Fibroblast of lung (primary cell): Measurements from ENCODE around the gene MTCH1. TPM values are rescaled to one million over a fixed set of nuclear protein-coding genes. Genes with fewer than 3 reads are reported as not detected.

Experiments
- DNase-seq, 2 donors: peaks; one replicate each; pipeline versions ENCODE4 v3.0.0 to v3.0.0-alpha.2; 2010; ENCODE audit warnings: low read depth in 2 of 2
- H2AFZ ChIP-seq: 2 replicates; pipeline ENCODE4 v1.5.1; 2012; ENCODE audit warnings: low read length, control low read depth, inconsistent platforms
- H3K27ac ChIP-seq: 2 replicates; pipeline ENCODE4 v1.5.1; 2011; ENCODE audit warnings: low read length, control low read depth; ENCODE audit not compliant: insufficient read depth
- H3K27me3 ChIP-seq: 2 replicates; pipeline ENCODE4 v1.5.1; 2011; ENCODE audit warnings: mild to moderate bottlenecking, low read length; ENCODE audit not compliant: control insufficient read depth, insufficient read depth
- H3K36me3 ChIP-seq: 2 replicates; pipeline ENCODE4 v1.5.1; 2011; ENCODE audit warnings: low read length; ENCODE audit not compliant: control insufficient read depth, insufficient read depth
- H3K4me1 ChIP-seq: 2 replicates; pipeline ENCODE4 v1.5.1; 2011; ENCODE audit warnings: low read length; ENCODE audit not compliant: control insufficient read depth, insufficient read depth; ENCODE audit errors: extremely low read depth
- H3K4me2 ChIP-seq: 2 replicates; pipeline ENCODE4 v1.5.1; 2011; ENCODE audit warnings: low read length, control low read depth; ENCODE audit not compliant: insufficient read depth; ENCODE audit errors: extremely low read depth
- H3K4me3 ChIP-seq, 4 experiments: fragments of 200-600 bp in 1 of 4; sonication (generic) in 1 of 4; replicated peaks in 1 of 4; 2 replicates each; pipeline ENCODE4 v1.5.1; 2011 to 2016; ENCODE audit warnings: low read length in 4 of 4, low read depth in 3 of 4, mild to moderate bottlenecking in 3 of 4, control low read depth in 2 of 4, inconsistent platforms in 1 of 4, mixed read lengths in 1 of 4; ENCODE audit not compliant: insufficient read depth in 1 of 4; ENCODE audit errors: control extremely low read depth in 1 of 4
- H3K79me2 ChIP-seq: 2 replicates; pipeline ENCODE4 v1.5.1; 2012; ENCODE audit warnings: mild to moderate bottlenecking, low read length, inconsistent platforms; ENCODE audit not compliant: control insufficient read depth, insufficient read depth
- H3K9ac ChIP-seq: 2 replicates; pipeline ENCODE4 v1.5.1; 2011; ENCODE audit warnings: mild to moderate bottlenecking, low read length, control low read depth; ENCODE audit not compliant: insufficient read depth
- H3K9me3 ChIP-seq: 2 replicates; pipeline ENCODE4 v1.5.1; 2012; ENCODE audit warnings: low read depth, low read length; ENCODE audit not compliant: control insufficient read depth, insufficient read depth
- H4K20me1 ChIP-seq: 2 replicates; pipeline ENCODE4 v1.5.1; 2011; ENCODE audit warnings: low read length; ENCODE audit not compliant: control insufficient read depth, insufficient read depth; ENCODE audit errors: extremely low read depth
- EZH2 ChIP-seq: IDR thresholded peaks from 2 replicates; pipeline ENCODE4 v1.5.1; 2012; ENCODE audit warnings: low read length, control low read depth, mild to moderate bottlenecking; ENCODE audit errors: missing control alignments
- polyA plus RNA-seq, 2 donors: library from polyadenylated mRNA; depleted of rRNA in 1 of 2; stranded (reverse) in 1 of 2; unstranded in 1 of 2; fragments of >200 nt; gene quantifications; 2 replicates each; pipeline ENCODE4 v1.2.1, GENCODE V29; 2011 to 2012; ENCODE audit warnings: missing spikeins in 1 of 2
- total RNA-seq: library from RNA; depleted of rRNA; stranded (reverse); fragments of >200 nt; gene quantifications from 2 replicates; pipeline ENCODE4 v1.2.1, GENCODE V29; 2014
- TF ChIP-seq, protein P1 (sequence below), 2 donors: IDR thresholded peaks in 1 of 2; conservative IDR thresholded peaks in 1 of 2; 1 replicate in 1 of 2; 2 replicates in 1 of 2; pipeline ENCODE4 v1.5.1; 2011 to 2012; ENCODE audit warnings: low read length in 2 of 2, control low read depth in 1 of 2, inconsistent platforms in 1 of 2, low read depth in 1 of 2, mild to moderate bottlenecking in 1 of 2

Gene MTCH1
- total and polyA plus RNA-seq, 2 donors (not counting 1 experiment from before 2014, with no cell fraction given): 131 to 222 TPM

DNA sequence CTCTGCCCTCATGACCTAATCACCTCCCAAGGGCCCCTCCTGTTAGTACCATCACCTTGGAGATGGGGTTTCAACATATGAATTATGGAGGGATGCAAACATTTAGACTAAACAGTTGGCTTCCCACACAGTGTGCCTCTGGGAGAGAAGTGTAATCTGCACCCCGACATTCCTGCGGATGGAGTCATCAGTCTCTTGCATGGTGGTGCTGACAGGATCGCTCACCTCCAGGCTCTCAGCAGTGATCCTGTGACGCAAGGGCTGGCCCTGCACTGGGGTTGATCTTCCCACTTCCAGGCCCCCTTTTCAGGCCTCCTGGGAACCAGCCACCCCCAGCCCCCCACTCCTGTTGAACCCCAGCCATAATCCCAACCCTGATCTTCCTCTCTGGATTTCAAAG, 47.5 kb downstream of the MTCH1 start:
- Histone ChIP-seq H3K27ac (no peak overlapping the region), H4K20me1 (no peaks in the 10 kb centered on the region), H3K27me3 (no peaks in the 10 kb centered on the region), H3K4me1 (peaks cover 3% of the 10 kb centered on the region), H3K79me2 (no peaks in the 10 kb centered on the region), H2AFZ (no peak overlapping the region), H3K9me3 (no peaks in the 10 kb centered on the region), H3K4me3 (no peak overlapping the region), H3K4me2 (no peak overlapping the region), H3K9ac (no peak overlapping the region), H3K36me3 (no peaks in the 10 kb centered on the region)
- peak; percentile 64 to 79 for DNase-seq
- TF ChIP-seq EZH2: no peak
- TF ChIP-seq, protein P1, sequence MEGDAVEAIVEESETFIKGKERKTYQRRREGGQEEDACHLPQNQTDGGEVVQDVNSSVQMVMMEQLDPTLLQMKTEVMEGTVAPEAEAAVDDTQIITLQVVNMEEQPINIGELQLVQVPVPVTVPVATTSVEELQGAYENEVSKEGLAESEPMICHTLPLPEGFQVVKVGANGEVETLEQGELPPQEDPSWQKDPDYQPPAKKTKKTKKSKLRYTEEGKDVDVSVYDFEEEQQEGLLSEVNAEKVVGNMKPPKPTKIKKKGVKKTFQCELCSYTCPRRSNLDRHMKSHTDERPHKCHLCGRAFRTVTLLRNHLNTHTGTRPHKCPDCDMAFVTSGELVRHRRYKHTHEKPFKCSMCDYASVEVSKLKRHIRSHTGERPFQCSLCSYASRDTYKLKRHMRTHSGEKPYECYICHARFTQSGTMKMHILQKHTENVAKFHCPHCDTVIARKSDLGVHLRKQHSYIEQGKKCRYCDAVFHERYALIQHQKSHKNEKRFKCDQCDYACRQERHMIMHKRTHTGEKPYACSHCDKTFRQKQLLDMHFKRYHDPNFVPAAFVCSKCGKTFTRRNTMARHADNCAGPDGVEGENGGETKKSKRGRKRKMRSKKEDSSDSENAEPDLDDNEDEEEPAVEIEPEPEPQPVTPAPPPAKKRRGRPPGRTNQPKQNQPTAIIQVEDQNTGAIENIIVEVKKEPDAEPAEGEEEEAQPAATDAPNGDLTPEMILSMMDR (conservative IDR thresholded peaks at IDR 0.05 in 1 of 2, IDR thresholded peaks at IDR 0.05 in 1 of 2; ENCODE audit: low read depth in 1 of 2, low read length in 2 of 2): no peak

DNA sequence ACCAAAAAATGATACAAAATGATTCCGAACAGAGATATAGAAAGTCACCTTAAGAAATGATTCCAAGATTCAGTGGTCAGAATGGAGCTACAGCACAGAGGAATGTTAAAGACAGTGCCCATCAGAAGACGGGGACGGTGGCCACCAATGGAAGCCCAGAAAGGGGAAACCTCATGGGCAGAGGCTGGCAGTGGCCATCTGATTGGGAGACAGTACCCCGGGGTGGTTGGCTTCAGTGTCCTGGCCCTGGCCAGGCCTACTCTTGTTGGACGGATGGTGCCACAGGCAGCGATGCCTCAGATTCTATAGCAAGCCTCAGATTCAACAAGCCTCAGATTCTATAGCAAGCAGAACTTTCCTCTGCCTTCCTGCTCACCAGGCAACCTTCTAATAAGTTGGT, 48.1 kb downstream of the MTCH1 start:
- Histone ChIP-seq H3K4me2 (no peak overlapping the region), H3K36me3 (no peaks in the 10 kb centered on the region), H2AFZ (no peak overlapping the region), H3K9me3 (no peaks in the 10 kb centered on the region), H3K27me3 (no peaks in the 10 kb centered on the region), H4K20me1 (no peaks in the 10 kb centered on the region), H3K4me1 (peaks cover 3% of the 10 kb centered on the region), H3K27ac (no peak overlapping the region), H3K79me2 (no peaks in the 10 kb centered on the region), H3K4me3 (no peak overlapping the region), H3K9ac (no peak overlapping the region)
- no peak for DNase-seq
- TF ChIP-seq EZH2: no peak
- TF ChIP-seq, protein P1 (conservative IDR thresholded peaks at IDR 0.05 in 1 of 2, IDR thresholded peaks at IDR 0.05 in 1 of 2; ENCODE audit: low read depth in 1 of 2, low read length in 2 of 2): no peak

GRCh38 chr6:36936824-36937223, 49.2 kb downstream of the MTCH1 start:
- Histone ChIP-seq H4K20me1 (no peaks in the 10 kb centered on the region), H3K9me3 (no peaks in the 10 kb centered on the region), H3K36me3 (no peaks in the 10 kb centered on the region), H3K27ac (no peak overlapping the region), H3K9ac (no peak overlapping the region), H2AFZ (no peak overlapping the region), H3K27me3 (no peaks in the 10 kb centered on the region), H3K79me2 (no peaks in the 10 kb centered on the region), H3K4me2 (no peak overlapping the region), H3K4me1 (peaks cover 3% of the 10 kb centered on the region), H3K4me3 (no peak overlapping the region)
- TF ChIP-seq, protein P1 (conservative IDR thresholded peaks at IDR 0.05 in 1 of 2, IDR thresholded peaks at IDR 0.05 in 1 of 2; ENCODE audit: low read depth in 1 of 2, low read length in 2 of 2): no peak
- TF ChIP-seq EZH2: no peak
- DNase-seq: no peak
